HUES6 (cell line): ENCODE measurements around the gene C11orf98.
"Not testable (repeated sequence)": the region's sequence is repeated elsewhere in the genome, so short reads cannot be mapped to it uniquely, and the experiment has no call there.

Experiments
- H3K27ac ChIP-seq: 2 replicates; pipeline ENCODE4 v1.7.0; 2013; ENCODE audit warnings: low read depth, mild to moderate bottlenecking, low read length, inconsistent platforms
- H3K27me3 ChIP-seq: 2 replicates; pipeline ENCODE4 v1.6.1; 2013; ENCODE audit warnings: low read length; ENCODE audit not compliant: control insufficient read depth, insufficient read depth
- H3K36me3 ChIP-seq: 2 replicates; pipeline ENCODE4 v1.6.1; 2013; ENCODE audit warnings: low read length; ENCODE audit not compliant: control insufficient read depth, insufficient read depth
- H3K4me1 ChIP-seq: 2 replicates; pipeline ENCODE4 v1.6.1; 2013; ENCODE audit warnings: low read length; ENCODE audit not compliant: control insufficient read depth, insufficient read depth
- H3K4me3 ChIP-seq: 2 replicates; pipeline ENCODE4 v1.5.1; 2013; ENCODE audit warnings: low read depth, low read length
- H3K9ac ChIP-seq: one replicate; pipeline ENCODE4 v1.6.1; 2013; ENCODE audit warnings: mild to moderate bottlenecking, low read length
- H3K9me3 ChIP-seq: 2 replicates; pipeline ENCODE4 v1.6.1; 2013; ENCODE audit warnings: low read depth, low read length; ENCODE audit not compliant: control insufficient read depth, insufficient read depth

The C11orf98 gene

GRCh38 chr11:62669420-62670161, 4.6 kb upstream of the C11orf98 start:
- H3K9ac ChIP-seq, result no peak overlapping the region
- no peak overlapping the region for H3K4me3 ChIP-seq
- no peaks in the 10 kb centered on the region for H3K9me3 ChIP-seq
- no peaks in the 10 kb centered on the region for H3K27me3 ChIP-seq
- H3K36me3 ChIP-seq, result peaks cover 35% of the 10 kb centered on the region
- H3K27ac ChIP-seq, result no peak overlapping the region
- peaks cover 16% of the 10 kb centered on the region for H3K4me1 ChIP-seq

DNA sequence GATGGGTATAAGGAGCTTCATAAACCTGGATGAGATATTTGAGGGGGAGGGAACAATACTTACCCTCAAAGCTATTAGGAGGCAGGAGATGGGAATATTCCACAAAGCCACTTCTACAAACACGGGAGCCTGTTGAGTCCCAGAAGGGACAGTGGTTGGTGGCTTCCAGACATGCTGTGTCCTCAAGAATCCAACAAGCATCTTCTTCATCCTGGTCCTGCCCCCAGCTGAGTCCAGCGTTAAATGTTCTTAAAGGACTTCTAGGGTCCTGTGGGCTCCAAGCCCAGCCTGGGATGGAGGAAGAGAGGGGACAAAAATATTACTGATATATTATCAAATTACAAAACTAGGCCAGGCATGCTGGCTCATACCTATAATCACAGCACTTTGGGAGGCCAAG, 2.5 kb upstream of the C11orf98 start:
- Histone ChIP-seq H3K27ac (0 out of 2 replicates have a peak overlapping the region, but pooled peaks have one; percentile 81), H3K9me3 (no peaks in the 10 kb centered on the region), H3K9ac (peak overlapping the region; percentile 98), H3K4me1 (peaks cover 13% of the 10 kb centered on the region), H3K36me3 (peaks cover 31% of the 10 kb centered on the region), H3K27me3 (no peaks in the 10 kb centered on the region), H3K4me3 (peak overlapping the region; percentile 99)

DNA sequence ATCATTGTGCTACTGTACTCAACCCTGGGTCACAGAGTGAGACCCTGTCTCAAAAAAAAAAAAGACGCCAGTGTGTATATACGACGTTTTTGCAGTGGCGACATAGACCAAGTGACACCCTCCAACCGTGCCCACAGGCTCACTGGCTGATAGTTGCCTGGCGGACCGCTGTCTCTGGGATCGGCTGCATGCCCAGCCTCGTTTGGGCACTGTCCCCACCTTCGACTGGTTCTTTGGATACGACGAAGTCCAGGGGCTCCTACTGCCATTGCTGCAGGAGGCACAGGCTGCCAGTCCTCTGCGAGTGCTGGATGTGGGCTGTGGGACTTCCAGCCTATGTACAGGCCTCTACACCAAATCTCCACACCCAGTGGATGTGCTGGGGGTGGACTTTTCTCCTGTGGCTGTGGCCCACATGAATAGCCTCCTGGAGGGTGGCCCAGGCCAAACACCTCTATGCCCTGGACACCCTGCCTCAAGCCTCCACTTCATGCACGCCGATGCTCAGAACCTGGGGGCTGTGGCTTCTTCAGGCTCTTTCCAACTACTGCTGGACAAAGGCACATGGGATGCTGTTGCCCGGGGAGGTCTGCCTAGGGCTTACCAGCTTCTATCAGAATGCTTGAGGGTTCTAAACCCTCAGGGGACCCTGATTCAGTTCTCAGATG, 1.4 kb upstream of the C11orf98 start:
- Histone ChIP-seq H3K27ac (peak overlapping the region; percentile 81; the same call in 1 of the 2 replicates), H3K4me3 (peak overlapping the region; percentile 99), H3K27me3 (no peaks in the 10 kb centered on the region), H3K36me3 (peaks cover 38% of the 10 kb centered on the region), H3K9me3 (no peaks in the 10 kb centered on the region), H3K4me1 (peaks cover 13% of the 10 kb centered on the region), H3K9ac (peak overlapping the region; percentile 98)

GRCh38 chr11:62665599-62666258, 719 bp upstream of the C11orf98 start:
- Histone ChIP-seq H3K27ac (peak overlapping the region; percentile 81), H3K27me3 (no peaks in the 10 kb centered on the region), H3K9ac (peak overlapping the region; percentile 98), H3K9me3 (no peaks in the 10 kb centered on the region), H3K4me1 (peaks cover 13% of the 10 kb centered on the region), H3K36me3 (peaks cover 38% of the 10 kb centered on the region), H3K4me3 (peak overlapping the region; percentile 99)

- Histone ChIP-seq H3K27ac (peak overlapping the region; percentile 81), H3K9me3 (no peaks in the 10 kb centered on the region), H3K36me3 (peaks cover 38% of the 10 kb centered on the region), H3K4me3 (peak overlapping the region; percentile 99), H3K9ac (peak overlapping the region; percentile 98), H3K27me3 (no peaks in the 10 kb centered on the region), H3K4me1 (peaks cover 13% of the 10 kb centered on the region)
These were observed 470 bp downstream of the C11orf98 start for GRCh38 chr11:62664405-62665074.

DNA sequence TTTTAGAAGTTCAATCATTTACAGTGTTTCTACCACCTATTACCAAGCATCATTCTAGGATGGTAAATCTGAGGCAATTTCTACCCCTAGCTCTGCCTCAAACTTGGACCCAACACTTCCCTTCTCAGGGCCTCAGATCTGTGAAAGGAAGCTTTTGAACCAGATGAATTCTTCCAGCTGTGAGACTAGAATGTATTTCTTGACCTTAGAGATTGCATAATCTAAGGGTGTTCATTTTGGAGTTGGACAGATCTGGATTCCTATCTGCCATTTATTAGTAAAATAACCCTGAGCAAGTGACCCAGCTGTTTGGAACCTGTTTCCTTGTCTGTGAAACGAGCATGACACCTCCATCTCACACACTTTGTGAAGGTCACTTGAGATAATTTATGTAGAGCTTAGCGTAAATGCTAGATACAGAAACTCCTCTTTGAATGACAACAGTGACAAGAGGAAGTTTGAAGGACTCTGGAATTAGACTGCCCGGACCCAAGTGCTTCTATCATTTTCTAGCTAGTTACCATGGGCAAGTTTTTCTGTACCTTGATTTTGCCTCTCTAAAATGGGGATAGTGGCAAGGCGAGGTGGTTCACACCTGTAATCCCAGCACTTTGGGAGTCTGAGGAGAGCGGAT, 8.1 kb downstream of the C11orf98 start:
- Histone ChIP-seq H3K9ac (no peak overlapping the region), H3K4me3 (no peak overlapping the region), H3K27ac (no peak overlapping the region), H3K9me3 (no peaks in the 10 kb centered on the region), H3K27me3 (no peaks in the 10 kb centered on the region), H3K36me3 (0 out of 2 replicates have a peak, but pooled peaks cover 2% of the 10 kb centered on the region), H3K4me1 (no peaks in the 10 kb centered on the region)

- no peak overlapping the region for H3K4me3 ChIP-seq
- peaks cover 6% of the 10 kb centered on the region for H3K36me3 ChIP-seq
- H3K9me3 ChIP-seq, result no peaks in the 10 kb centered on the region
- no peaks in the 10 kb centered on the region; the same call in 1 of the 2 replicates for H3K4me1 ChIP-seq
- H3K27ac ChIP-seq, result no peak overlapping the region
- H3K27me3 ChIP-seq, result no peaks in the 10 kb centered on the region
- no peak overlapping the region for H3K9ac ChIP-seq
These were observed 10.7 kb downstream of the C11orf98 start for GRCh38 chr11:62654297-62654696.

DNA sequence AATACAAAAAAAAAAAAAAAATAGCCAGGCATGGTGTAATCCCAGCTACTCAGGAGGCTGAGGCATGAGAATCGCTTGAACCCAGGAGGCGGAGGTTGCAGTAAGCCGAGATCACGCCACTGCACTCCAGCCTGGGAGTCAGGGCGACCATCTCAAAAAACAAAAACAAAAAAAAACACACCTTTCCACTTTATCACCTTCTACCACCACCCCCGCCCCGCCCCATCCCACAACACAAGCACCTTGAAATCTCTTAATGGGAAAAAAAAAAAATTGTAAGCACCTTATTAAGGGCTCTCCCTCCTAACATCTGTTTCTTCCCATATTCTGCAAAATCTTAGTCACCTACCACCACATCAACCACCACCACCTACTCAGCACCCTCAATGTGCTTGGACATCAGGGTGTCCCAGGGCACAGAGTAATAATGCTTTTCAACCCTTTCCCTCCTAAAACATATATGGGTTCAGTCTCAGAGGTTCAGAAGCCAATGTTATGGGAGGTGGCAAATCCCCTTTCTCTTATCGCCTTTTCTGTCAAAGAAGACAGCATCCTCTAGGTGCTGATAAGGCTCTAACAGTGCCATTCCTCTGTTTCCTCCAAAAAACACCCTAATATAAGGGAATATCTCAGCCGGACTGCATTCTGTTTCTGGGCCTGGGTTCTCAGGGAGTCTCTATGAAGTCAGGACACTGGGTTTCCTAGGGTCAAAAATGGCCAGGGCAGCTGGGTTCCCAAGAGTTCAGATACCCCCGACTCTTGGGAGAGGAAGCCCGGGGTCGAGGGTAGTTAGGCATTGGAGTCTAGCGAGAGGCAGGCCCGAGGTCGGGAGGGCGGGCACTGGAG, 12.6 kb downstream of the C11orf98 start:
- peak overlapping the region; percentile 93 for H3K9ac ChIP-seq
- peak overlapping the region; percentile 78; the same call in 1 of the 2 replicates for H3K27ac ChIP-seq
- peaks cover 25% of the 10 kb centered on the region for H3K36me3 ChIP-seq
- peak overlapping the region; percentile 83 for H3K4me3 ChIP-seq
- H3K4me1 ChIP-seq, result peaks cover 2% of the 10 kb centered on the region
- H3K27me3 ChIP-seq, result no peaks in the 10 kb centered on the region
- no peaks in the 10 kb centered on the region for H3K9me3 ChIP-seq

GRCh38 chr11:62650283-62650682, 14.7 kb downstream of the C11orf98 start:
- H3K27ac ChIP-seq, H3K4me3 ChIP-seq, H3K9me3 ChIP-seq, H3K4me1 ChIP-seq, H3K9ac ChIP-seq, H3K27me3 ChIP-seq: not testable (repeated sequence)
- peaks cover 25% of the 10 kb centered on the region for H3K36me3 ChIP-seq

DNA sequence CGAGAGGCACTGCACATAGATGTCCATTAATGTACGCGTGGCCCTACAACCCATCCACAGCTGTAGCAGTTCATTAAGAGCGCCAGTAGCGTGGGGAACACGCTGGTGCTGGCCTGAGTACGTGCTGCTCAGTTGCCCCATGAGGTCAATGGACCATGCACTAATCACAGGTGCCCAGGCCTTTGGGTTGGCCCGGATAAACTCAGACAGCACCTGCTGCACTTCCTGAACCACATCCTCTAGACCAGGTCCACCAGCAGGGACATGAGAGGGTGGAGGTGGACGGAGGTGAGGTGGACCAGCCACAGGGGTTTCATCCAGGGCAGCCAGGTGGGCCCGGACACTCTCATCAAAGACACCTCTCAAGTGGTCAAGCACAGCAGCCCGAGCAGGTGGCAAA, 15.5 kb downstream of the C11orf98 start:
- Histone ChIP-seq H3K9ac (no peak overlapping the region), H3K4me3 (no peak overlapping the region), H3K9me3 (no peaks in the 10 kb centered on the region), H3K36me3 (peaks cover 31% of the 10 kb centered on the region), H3K4me1 (peaks cover 10% of the 10 kb centered on the region), H3K27ac (no peak overlapping the region), H3K27me3 (no peaks in the 10 kb centered on the region)
